Natural killer cell treated with Interleukin-12 subunit alpha and Interleukin-12 subunit beta and Interleukin-15 and Interleukin-18, amount 100 ng/mL, for 72 hours (primary cell): ENCODE data around the gene ATXN7. TPM values are rescaled to one million over a fixed set of nuclear protein-coding genes. Genes with fewer than 3 reads are reported as not detected.

Experiments
- ATAC-seq, 2 donors: fragments of 150-1000 bp; cut with Tn5 transposase in 1 of 2; sonication (Bioruptor Pico), chemical (Tn5 transposase) in 1 of 2; 2 replicates each; pipeline ENCODE4 v1.10.0; 2021
- DNase-seq: peaks from one replicate; pipeline ENCODE4 v3.0.0; 2022; ENCODE audit warnings: low spot score
- H3K27ac Mint-ChIP-seq, 2 donors: 1 replicate in 1 of 2; 2 replicates in 1 of 2; pipeline ENCODE4 v1.8.0; 2022; ENCODE audit warnings: mixed read lengths in 2 of 2, mild to moderate bottlenecking in 1 of 2, moderate library complexity in 1 of 2
- H3K27me3 Mint-ChIP-seq, 2 donors: 1 replicate in 1 of 2; 2 replicates in 1 of 2; pipeline ENCODE4 v1.8.0; 2022; ENCODE audit warnings: mixed read lengths in 2 of 2
- H3K36me3 Mint-ChIP-seq: one replicate; pipeline ENCODE4 v1.8.0; 2022; ENCODE audit warnings: mixed read lengths
- H3K4me1 Mint-ChIP-seq, 2 donors: 1 replicate in 1 of 2; 2 replicates in 1 of 2; pipeline ENCODE4 v1.8.0; 2022; ENCODE audit warnings: low read depth in 2 of 2, mixed read lengths in 2 of 2, mild to moderate bottlenecking in 1 of 2
- H3K4me3 Mint-ChIP-seq: one replicate; pipeline ENCODE4 v1.8.0; 2022; ENCODE audit warnings: mixed read lengths
- H3K9me3 Mint-ChIP-seq: 2 replicates; pipeline ENCODE4 v1.8.0; 2022; ENCODE audit warnings: mixed read lengths
- total RNA-seq, 2 donors: library from RNA; stranded (reverse); gene quantifications; one replicate each; pipeline ENCODE4 v1.2.3, GENCODE V29; 2022

The ATXN7 gene
- total RNA-seq, 2 donors from 2014 or later, result 96.5 to 101 TPM

- Mint-ChIP-seq H3K27ac (peak overlapping the region; percentile 15 to 27), H3K27me3 (no peaks in the 10 kb centered on the region), H3K9me3 (no peaks in the 10 kb centered on the region), H3K4me1 (peaks cover 23 to 32% of the 10 kb centered on the region in 2 donors), H3K4me3 (no peak overlapping the region), H3K36me3 (peaks cover 33% of the 10 kb centered on the region)
- ATAC-seq (no peak), DNase-seq (no peak)
Measured at GRCh38 chr3:63988943-63989342, 125.3 kb downstream of the ATXN7 start.

- Mint-ChIP-seq H3K9me3 (no peaks in the 10 kb centered on the region), H3K36me3 (peaks cover 28% of the 10 kb centered on the region), H3K4me3 (no peak overlapping the region), H3K4me1 (peaks cover 15 to 29% of the 10 kb centered on the region in 2 donors), H3K27me3 (no peaks in the 10 kb centered on the region), H3K27ac (peak overlapping the region; percentile 28 to 58)
- ATAC-seq, result no peak
- DNase-seq, result no peak
Measured at GRCh38 chr3:63990204-63990603, 126.5 kb downstream of the ATXN7 start.

DNA sequence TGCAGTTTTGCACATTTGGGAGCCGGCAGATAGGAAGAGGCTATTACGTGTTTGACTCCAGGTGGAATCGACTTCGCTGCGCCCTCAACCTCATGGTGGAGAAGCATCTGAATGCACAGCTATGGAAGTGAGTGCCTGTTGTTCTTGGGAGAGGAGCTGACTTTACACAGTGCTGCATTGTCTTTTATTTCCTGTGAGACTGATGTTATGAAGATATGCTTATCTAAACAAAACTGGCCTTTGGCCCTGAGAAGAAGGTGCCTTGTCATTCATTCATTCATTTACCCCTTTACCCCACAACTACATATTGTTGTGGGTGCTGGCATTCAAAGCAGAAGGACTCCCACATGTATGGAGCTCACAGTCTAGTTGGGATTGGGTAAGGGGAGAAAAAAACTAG, 127.1 kb downstream of the ATXN7 start:
- Mint-ChIP-seq H3K36me3 (peaks cover 26% of the 10 kb centered on the region), H3K27ac (peak overlapping the region; percentile 28 to 58), H3K4me1 (peaks cover 10 to 24% of the 10 kb centered on the region in 2 donors), H3K9me3 (no peaks in the 10 kb centered on the region), H3K4me3 (no peak overlapping the region), H3K27me3 (no peaks in the 10 kb centered on the region)
- no peak for ATAC-seq
- no peak for DNase-seq

GRCh38 chr3:63991666-63992065, 128.0 kb downstream of the ATXN7 start:
- Mint-ChIP-seq H3K36me3 (peaks cover 33% of the 10 kb centered on the region), H3K27ac (peak overlapping the region; percentile 17 to 58), H3K4me3 (no peak overlapping the region), H3K27me3 (no peaks in the 10 kb centered on the region), H3K4me1 (peaks cover 6 to 26% of the 10 kb centered on the region in 2 donors), H3K9me3 (no peaks in the 10 kb centered on the region)
- ATAC-seq (no peak), DNase-seq (no peak)

DNA sequence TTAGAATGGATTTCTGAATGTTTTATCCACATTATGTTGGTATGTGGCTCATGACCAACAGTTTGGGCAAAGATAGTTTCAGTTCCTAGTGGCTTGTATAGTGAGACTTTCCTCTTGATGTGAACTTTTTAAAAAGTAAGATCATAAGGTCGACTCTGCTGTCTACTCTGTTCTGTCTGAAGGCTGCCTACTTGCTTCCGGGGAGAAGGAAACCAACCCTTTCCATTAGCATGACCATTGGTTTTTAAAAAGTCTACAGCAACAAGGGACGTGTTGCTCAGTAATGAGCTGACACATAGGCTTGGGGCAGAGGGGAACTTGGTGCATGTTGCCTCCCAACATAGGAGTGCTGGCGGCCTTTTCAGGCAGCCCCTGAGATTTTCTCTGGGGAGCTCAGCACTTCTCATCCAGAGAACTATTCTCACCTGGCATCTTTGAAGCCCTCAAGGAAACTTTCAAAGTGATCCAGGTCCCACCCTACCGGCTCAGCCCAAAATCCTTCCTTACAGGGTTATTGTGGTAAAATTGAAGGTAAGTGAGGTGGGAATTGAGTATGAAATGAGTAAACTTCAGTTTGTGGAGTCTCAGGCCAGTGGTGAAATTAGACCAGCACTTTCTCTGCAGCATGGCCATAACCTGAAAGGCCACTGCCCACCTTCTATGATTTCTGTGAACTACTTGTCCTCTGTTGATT, 129.0 kb downstream of the ATXN7 start:
- Mint-ChIP-seq H3K4me1 (peaks cover 9 to 25% of the 10 kb centered on the region in 2 donors), H3K4me3 (no peak overlapping the region), H3K36me3 (peaks cover 39% of the 10 kb centered on the region), H3K27ac (peak overlapping the region in 1 of 2 donors; percentile 58), H3K27me3 (no peaks in the 10 kb centered on the region), H3K9me3 (no peaks in the 10 kb centered on the region)
- ATAC-seq (no peak), DNase-seq (no peak)

GRCh38 chr3:63993653-63994079, 130.0 kb downstream of the ATXN7 start:
- Mint-ChIP-seq H3K36me3 (peaks cover 38% of the 10 kb centered on the region), H3K4me1 (peaks cover 7 to 22% of the 10 kb centered on the region in 2 donors), H3K27me3 (no peaks in the 10 kb centered on the region), H3K27ac (peak overlapping the region; percentile 24 to 62), H3K9me3 (no peaks in the 10 kb centered on the region), H3K4me3 (no peak overlapping the region)
- no peak for DNase-seq
- peak; percentile 78 to 80 for ATAC-seq

DNA sequence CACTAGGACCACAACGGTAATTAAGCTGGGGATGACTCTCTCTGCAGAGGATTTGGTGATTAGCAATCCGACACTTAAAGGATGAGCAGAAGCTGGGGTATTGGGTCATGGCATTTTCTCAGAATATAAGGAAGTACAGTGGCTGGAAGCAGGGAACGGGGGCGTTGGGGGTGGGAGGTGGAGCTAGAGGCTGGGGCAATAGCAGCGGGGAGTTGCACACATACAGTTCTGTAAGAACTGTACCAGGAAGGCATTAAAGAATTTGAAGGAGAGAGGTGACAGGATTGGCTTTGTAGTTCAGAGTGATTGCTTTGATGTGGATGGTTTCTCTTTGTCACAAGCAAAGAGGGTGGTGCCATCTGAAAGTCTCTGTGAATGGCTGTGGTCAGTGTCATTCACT, 131.4 kb downstream of the ATXN7 start:
- Mint-ChIP-seq H3K9me3 (no peaks in the 10 kb centered on the region), H3K4me1 (peaks cover 4 to 23% of the 10 kb centered on the region in 2 donors), H3K27me3 (no peaks in the 10 kb centered on the region), H3K27ac (peak overlapping the region in 1 of 2 donors; percentile 26), H3K36me3 (peaks cover 42% of the 10 kb centered on the region), H3K4me3 (no peak overlapping the region)
- DNase-seq, result no peak
- ATAC-seq, result no peak

DNA sequence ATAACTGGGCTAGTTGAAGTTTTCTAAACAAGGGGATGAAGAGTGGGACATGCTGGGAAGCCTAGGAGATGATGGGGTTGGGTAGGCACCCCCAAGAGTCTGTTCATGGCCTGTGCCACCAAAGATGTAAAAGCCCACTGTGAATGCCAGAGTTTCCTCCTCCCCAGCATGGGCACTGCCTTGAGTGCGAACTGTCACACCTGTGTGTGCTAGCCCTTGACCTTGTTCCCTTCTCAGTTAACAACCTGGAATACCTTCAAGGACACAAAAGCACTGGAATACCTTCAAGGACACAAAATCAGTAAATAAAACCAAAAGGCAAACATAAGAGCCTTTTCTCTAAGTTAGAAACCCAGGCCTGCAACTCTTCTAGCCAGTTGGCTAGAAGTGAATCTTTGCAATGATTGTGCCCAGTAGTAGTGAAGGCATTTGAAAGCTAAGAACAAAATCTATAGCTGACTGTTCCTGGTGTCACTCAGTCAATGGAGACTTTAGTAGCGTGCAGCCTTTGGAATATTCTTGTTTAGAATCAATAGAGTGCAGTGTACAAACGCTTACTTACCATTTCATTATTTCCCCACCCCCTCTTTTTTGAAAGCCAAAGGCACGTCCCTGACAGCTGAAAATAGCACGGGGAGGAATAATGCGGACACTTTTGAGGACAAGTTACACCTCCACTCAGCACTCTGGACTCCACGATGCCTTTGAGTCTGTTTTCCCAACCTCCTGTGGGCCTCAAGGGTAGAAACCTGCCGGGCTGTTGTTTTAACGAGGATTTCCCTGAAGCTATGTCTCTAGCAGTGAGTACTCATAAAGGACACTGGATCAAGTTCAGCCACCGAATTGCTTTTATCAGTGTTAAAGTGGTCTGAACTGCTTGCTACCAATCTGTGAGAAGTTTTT, 135.4 kb downstream of the ATXN7 start:
- no peak for ATAC-seq
- peaks cover 40% of the 10 kb centered on the region for H3K36me3 Mint-ChIP-seq
- H3K27me3 Mint-ChIP-seq, result no peaks in the 10 kb centered on the region
- no peaks in the 10 kb centered on the region for H3K9me3 Mint-ChIP-seq
- DNase-seq, result no peak
- H3K27ac Mint-ChIP-seq, result peak overlapping the region in 1 of 2 donors; percentile 64
- no peak overlapping the region for H3K4me3 Mint-ChIP-seq
- peaks cover 8 to 20% of the 10 kb centered on the region in 2 donors for H3K4me1 Mint-ChIP-seq

DNA sequence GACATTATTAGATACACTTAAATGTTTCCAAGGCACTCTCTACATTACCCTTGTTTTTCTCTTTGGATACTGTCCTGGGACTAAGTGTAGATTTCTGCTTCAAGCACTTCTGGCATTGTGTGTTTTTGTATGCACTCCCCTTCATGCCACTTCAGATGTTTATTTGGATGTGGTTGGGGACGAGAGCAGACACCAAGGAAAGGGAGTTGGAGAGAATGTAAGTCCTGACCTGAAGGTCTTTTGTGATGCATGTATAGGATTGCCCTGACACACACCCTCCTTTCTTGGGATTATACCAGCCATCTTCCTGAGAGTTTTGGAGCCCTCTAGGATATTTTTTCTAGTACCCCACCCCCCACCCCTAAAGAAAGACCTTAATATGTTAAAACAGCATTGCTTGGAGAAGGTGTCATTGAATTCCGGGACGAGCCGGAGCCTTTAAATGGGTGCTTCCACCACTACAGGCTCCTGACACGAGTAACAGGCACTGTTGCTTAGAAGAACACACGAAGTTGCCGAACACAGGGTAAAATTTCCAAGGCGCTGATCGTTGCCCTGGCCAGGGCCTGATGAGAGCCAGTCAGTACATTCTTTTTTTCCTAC, 136.9 kb downstream of the ATXN7 start:
- no peaks in the 10 kb centered on the region for H3K9me3 Mint-ChIP-seq
- H3K27ac Mint-ChIP-seq, result no peak overlapping the region
- H3K27me3 Mint-ChIP-seq, result no peaks in the 10 kb centered on the region
- peaks cover 35% of the 10 kb centered on the region for H3K36me3 Mint-ChIP-seq
- peaks cover 8 to 16% of the 10 kb centered on the region in 2 donors for H3K4me1 Mint-ChIP-seq
- no peak overlapping the region for H3K4me3 Mint-ChIP-seq
- ATAC-seq, result no peak
- DNase-seq, result no peak

- Mint-ChIP-seq H3K9me3 (no peaks in the 10 kb centered on the region), H3K4me3 (no peak overlapping the region), H3K4me1 (peaks cover 8 to 11% of the 10 kb centered on the region in 2 donors), H3K27ac (no peak overlapping the region), H3K36me3 (peaks cover 21% of the 10 kb centered on the region), H3K27me3 (no peaks in the 10 kb centered on the region)
- ATAC-seq (no peak), DNase-seq (no peak)
Measured at GRCh38 chr3:64002233-64002632, 138.6 kb downstream of the ATXN7 start.

DNA sequence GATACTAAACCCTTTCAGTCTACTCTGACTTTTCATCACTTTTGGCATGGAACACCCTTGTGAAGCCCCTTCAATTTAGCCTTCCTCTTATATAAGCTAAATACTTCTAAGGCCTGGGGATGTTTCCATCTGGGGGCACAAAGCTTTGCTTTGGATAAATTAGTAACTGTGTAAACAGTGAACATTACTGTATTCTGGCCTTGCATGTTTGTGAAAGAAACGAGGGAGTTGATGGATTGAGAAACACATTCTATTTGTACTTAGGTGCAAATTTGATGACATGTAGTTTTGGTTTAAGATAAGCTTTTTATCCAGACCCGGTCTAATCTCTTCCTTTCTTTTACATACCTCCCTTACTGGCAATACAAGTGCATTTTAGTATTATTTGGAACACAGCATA, 139.9 kb downstream of the ATXN7 start:
- DNase-seq (no peak), ATAC-seq (no peak)
- Mint-ChIP-seq H3K27me3 (no peaks in the 10 kb centered on the region), H3K27ac (no peak overlapping the region), H3K4me1 (peaks cover 4 to 7% of the 10 kb centered on the region in 2 donors), H3K9me3 (no peaks in the 10 kb centered on the region), H3K36me3 (peaks cover 14% of the 10 kb centered on the region), H3K4me3 (no peak overlapping the region)

- Mint-ChIP-seq H3K36me3 (peaks cover 27% of the 10 kb centered on the region), H3K4me1 (peaks cover 10 to 18% of the 10 kb centered on the region in 2 donors), H3K27ac (no peak overlapping the region), H3K27me3 (no peaks in the 10 kb centered on the region), H3K4me3 (no peak overlapping the region), H3K9me3 (no peaks in the 10 kb centered on the region)
- ATAC-seq (no peak), DNase-seq (no peak)
Measured at GRCh38 chr3:64008017-64008416, 144.3 kb downstream of the ATXN7 start.

GRCh38 chr3:64008487-64009351, 145.1 kb downstream of the ATXN7 start:
- Mint-ChIP-seq H3K27me3 (no peaks in the 10 kb centered on the region), H3K9me3 (no peaks in the 10 kb centered on the region), H3K4me3 (no peak overlapping the region), H3K4me1 (peaks cover 10 to 21% of the 10 kb centered on the region in 2 donors), H3K27ac (peak overlapping the region in 1 of 2 donors; percentile 6), H3K36me3 (peaks cover 34% of the 10 kb centered on the region)
- ATAC-seq (no peak), DNase-seq (no peak)
